ENCODE measurements around the gene NCKAP5.

NCKAP5 gene

DNA sequence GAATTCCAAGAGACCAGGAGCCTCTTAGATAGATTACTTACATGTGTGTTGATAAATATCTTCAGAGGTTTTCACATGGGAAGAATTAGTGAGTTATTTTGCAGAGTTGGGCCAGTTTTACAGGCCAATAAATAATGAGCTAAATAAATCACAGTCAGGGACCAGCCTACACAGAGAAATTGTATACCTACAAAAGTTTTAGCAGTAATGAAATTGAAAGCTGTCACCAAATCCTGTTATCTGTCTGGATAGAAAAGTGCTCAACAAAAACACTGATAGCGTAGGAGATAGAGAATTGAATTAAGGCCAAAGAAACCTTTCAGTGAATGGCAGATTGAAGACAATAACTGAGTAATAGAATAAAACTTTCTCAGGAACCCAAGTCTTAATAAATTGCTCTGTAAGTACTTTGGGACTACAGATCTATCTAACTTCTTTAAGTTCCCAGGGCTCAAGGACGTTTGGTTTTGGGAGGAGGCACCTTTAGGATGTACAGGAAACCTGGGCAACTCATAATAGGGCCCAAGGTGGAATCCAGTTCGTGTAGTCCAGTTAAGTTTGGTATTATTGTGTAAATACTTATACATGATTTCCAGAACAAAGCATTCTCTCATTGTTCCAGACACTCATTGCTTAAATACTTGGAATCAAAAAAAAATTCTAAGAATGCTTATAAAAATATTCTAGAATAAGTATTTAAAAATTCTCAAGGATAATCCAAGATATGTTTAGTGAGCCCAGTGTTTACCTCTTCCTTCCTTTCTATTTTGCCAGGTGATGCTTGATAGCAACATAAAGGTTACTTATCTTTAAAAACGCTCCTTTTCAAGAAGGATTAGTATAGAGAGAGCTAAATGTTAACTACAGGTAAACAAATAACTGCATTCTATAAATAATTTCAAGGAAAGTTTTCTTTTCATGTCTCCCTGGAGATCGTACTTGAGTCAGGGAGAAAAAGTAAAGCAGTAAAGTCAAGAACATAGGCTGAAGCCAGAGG lies 134.5 kb downstream of the NCKAP5 start:
- DNase-seq (ENCODE audit: extremely low read depth in 1 of 2, low read depth in 1 of 2), result no peak

DNA sequence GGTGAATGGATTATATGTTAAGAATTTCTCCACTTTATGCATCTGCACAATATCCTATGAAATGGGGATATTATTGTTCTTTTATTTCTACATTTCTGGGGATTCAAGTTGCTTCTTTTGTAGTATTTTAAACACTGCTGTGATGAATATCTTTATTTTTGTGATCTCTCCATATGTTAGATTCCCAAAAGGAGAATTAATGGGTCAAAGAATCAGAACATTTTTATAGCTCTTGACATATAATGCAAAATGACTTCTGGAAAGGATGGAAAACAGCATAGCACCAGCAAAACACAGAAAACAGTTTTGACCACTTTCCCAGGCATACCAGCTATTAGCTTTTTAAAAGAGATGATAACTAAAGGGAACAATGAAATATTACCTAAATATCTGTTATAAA lies 135.5 kb downstream of the NCKAP5 start:
- no peak for DNase-seq (ENCODE audit: extremely low read depth in 1 of 2, low read depth in 1 of 2)

DNA sequence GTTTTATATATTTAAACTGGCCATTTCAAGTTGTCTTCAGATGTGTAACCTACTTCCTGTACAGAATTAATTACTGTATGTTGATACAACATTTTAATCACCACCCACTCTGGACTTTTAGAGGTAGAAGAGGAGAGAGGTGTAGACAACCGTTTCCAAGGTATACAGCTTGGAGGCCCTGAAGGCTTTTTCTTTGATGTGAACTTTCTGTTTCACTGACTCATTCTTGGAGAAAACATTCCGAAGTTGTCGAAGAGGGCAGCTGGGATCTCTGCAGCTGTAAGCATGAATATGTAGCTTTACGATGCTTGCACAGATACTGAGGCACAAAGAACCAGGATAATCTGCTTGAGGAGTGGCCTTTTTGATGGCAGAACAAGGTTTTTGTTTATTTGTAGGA lies 137.0 kb downstream of the NCKAP5 start:
- no peak for DNase-seq (ENCODE audit: extremely low read depth in 1 of 2, low read depth in 1 of 2)

DNA sequence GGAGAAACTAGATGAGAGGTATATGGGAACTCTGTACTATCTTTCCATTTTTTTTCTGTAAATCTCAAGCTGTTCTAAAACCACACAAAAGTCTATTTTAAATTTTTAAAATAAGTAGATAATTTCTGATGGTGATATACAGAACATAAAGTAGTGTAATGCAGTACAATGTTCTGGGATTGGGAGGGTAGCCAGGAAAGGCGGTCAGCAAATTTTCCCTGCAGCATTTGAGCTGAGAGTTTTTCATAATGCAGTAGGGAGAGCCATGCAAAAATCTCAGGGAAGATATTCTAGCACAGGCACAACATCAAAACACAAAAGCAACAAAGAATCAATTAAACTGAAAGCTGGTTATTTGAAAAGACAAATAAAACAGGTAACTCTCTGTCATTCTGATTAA lies 141.5 kb downstream of the NCKAP5 start:
- DNase-seq (ENCODE audit: extremely low read depth in 1 of 2, low read depth in 1 of 2), result no peak

DNA sequence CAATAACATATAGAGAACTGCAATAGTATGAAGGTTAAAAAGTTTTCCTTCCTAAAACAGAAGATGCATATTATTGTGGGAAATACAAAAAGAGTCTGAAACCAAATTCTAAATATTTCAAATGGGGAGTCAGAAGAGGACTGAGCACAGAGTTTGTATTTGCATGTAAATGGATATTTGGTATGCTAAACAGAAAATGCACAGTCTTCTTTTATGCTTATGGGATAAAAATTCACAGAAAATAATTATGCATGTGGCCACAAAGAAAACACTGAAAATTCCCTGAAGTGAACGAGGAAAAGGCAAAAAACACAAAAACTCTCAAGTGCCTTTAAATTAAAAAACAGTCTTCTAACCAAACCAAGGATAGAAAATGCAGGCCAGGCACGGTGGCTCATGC lies 142.7 kb downstream of the NCKAP5 start:
- DNase-seq (ENCODE audit: extremely low read depth in 1 of 2, low read depth in 1 of 2), result no peak

DNA sequence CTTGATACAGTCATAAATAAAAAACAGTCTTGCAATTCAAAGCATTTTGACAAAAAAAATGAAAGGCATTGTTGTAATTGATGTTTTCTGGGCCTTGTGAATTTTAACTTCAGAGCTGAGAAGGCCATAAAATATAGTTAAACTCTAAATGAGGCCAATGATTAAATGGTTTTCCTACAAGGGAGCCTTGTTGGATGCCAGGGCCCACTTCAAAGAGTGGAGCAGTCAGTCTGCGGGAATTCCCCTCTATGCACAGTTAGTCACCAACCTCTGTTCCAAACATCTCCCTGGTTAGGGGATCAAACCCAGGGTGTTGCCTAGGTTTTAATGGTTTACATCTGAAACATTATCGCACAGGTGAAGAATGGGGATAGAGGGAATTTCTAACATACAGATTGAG lies 143.4 kb downstream of the NCKAP5 start:
- DNase-seq (ENCODE audit: extremely low read depth in 1 of 2, low read depth in 1 of 2), result no peak

DNA sequence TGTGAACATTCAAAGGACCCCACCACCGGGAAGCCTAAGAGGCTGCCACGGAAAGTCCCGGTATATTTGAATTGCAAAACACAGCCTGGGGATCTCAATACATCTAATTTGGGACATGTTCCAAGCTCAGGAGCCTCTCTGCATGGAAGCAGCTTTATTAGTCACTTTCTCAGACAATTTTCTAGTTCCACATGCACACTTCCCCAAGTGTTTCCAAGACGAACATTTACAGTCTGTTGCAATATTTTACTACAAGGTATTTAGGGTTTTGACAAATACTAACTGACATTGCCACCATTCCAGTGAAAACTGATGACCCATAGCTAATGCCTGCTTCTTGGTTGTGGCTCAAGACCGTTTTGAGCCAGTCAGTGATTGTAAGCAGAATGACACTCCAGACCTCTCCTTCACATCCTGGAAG lies 145.3 kb downstream of the NCKAP5 start:
- no peak for DNase-seq (ENCODE audit: extremely low read depth in 1 of 2, low read depth in 1 of 2)

DNA sequence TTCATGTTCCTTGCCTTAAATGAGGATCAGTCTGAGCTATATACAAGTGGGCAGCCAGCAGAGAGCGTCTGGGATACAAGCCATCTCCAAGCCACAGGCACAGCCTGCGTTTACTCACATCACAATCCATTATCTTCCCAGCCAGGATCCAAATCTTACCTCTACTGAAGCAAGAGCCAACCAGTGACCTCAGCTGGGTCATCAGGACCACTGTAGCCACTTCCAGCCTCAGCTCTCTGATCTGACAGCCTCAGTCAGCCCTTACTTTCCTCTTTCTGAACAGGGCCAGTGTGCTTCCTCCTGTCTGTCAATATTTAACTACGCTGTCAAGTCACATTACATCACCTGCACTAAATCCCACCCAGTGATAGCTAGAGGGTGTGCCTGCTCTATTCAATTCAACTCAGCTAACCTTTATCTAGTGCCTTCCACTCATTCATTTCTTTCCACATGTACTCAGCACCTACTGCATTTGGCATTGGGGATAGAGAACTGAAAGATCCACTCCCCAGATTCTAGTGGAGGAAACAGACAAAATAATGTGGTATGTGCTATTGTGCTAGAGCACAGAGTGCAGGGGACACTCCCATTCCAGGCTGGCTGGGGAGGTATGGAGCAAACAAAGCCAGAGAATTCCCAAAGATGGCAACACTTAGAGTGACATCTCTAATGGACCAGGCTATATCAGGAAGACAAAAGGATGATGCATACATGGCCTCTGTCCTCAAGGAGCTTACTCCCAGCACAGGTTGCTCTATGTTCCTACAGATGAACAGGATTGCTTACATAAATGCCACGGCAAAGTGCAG lies 146.5 kb downstream of the NCKAP5 start:
- no peak for DNase-seq (ENCODE audit: extremely low read depth in 1 of 2, low read depth in 1 of 2)

DNA sequence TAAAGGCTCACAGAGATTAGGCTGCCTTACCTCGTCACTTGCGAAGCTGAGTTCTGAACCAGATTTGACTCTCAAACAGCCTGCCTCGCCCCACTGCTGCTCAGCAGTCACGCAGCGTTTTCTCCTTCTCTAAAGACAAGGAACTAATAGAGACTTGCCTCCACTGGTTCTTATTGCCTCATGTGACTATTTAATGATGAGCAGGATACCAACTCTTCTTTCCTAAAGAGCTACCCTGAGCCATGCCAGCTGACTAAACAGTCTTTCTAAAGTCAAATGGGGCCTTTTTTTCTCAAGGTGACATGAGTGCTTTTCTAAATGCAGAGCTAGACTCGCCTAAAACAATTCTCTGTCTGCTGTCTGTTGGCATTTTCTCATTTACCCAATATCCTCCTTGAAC lies 147.5 kb downstream of the NCKAP5 start:
- DNase-seq (ENCODE audit: extremely low read depth in 1 of 2, low read depth in 1 of 2), result no peak

DNA sequence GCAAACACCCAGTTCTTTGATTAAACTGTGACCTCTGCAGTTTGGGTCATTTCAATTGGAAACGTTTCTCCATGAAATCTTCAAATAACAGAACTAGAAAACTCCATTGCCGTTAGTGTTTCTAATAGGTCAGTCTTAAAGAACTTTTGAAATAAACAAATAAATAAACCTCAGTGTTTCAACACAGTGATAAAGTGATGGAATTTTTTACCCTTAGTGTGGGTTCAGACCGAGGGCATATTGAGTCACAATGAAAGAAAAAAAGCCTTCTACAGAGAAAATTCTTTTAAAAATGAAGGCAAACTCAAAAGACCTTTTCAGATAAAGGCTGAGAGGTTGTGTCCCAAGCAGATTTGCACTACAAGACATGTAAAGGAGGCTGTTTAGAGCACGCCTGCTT lies 149.6 kb downstream of the NCKAP5 start:
- no peak for DNase-seq (ENCODE audit: extremely low read depth in 1 of 2, low read depth in 1 of 2)

DNA sequence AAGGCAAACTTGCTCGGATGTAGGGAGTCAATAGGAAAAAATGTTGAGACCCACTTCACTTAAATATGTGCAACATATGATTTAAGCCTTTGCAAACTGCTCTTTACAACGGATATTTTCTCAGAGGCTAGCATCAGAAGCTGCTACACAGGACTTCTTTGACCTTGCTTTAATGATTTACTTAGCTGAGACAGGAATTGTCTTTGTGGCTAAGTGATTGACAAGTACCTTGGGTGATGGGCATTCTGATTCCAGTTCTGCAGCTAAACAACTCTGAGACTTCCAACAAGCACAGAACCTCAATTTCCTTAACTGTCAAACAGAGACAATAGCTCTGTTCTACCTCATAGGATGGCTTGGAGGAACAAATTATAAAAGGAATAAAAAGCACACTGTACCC lies 150.2 kb downstream of the NCKAP5 start:
- no peak for DNase-seq (ENCODE audit: extremely low read depth in 1 of 2, low read depth in 1 of 2)

DNA sequence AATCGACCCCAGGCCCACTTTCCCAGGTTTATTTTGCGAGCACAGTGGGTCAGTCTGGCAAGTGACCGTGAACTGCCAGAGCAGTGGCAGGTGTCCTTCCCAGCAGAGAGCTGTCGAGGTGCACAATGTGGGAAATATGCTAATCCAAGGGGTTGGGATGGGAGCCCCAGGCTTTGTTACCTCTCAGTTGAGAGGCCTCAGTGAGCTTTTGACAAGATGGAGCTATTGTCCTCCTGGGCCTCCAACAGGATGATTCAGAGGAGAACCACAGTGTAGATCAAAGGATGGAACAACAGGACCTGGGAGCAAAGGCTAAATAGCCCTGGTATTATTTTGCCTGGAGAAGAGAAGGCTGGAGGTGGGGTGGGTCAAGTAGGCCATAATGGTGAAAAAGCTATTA lies 150.8 kb downstream of the NCKAP5 start:
- no peak for DNase-seq (ENCODE audit: extremely low read depth in 1 of 2, low read depth in 1 of 2)

DNA sequence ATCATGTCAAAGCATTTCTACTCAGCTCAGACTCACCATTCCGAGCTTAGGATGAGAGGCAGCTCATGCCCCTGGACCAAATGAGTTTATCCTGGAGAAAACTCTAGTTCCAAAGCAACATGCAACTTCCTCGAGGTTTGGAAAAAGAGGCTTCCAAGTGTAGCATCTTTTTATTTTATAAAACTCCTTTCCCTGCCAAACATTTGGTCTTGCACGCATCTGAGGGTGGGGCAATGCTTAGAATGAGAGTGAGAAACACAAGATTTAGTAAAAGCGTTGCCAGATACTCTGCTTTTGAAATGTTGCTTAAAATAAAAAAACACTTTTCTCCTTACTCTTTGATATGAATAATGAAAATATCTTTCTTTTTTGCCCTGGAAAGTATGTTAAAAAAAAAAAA lies 151.5 kb downstream of the NCKAP5 start:
- no peak for DNase-seq (ENCODE audit: extremely low read depth in 1 of 2, low read depth in 1 of 2)

DNA sequence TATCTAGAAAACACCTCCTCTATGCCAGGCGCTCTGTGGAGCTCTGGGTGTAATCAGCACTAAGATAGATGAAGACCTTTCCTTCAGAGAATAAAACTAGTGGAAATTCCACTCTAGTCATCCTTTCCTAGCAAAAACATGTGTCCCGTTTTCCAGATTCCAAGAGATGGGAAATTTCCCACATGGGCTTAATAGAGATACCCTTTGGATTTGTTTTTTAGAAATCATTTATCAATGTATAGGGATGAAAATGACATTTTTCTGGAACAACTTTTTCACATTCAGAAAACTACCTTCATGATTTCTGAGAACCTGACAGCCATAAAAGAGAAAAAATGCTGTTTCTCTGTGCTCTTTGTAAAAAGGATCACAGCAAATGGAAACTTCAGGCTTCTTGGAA lies 152.1 kb downstream of the NCKAP5 start:
- DNase-seq (ENCODE audit: extremely low read depth in 1 of 2, low read depth in 1 of 2), result no peak

DNA sequence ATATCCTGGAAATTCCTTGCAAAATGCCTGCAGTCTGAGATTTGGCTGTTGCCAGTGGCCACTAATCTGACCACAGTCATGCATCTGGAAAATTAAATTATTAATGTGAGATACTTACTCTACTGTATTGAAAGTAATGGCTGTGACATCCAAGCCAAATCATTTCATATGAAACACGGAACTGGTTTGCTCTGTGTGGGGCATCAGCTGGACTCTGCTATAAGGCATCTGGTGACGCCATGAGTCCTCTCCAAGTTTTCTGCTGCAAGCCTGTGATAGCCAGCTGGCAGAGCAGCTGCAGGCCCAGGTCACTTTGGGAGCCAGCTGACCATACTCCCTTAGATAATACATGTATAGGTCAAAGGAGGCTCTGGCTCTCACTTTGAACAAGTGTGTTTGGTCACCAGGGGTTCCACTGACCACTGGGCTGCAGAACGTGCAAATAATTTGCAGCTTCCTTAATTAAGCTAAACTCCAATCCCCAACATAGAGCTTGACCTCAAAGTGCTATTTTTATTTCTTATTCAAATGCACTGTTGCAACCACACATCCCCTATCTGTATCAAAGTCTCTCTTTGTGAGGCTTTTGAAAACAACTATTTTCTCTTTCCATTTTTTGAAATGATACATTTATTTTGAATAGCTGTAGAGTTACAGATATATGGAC lies 152.9 kb downstream of the NCKAP5 start:
- no peak for DNase-seq (ENCODE audit: extremely low read depth in 1 of 2, low read depth in 1 of 2)

DNA sequence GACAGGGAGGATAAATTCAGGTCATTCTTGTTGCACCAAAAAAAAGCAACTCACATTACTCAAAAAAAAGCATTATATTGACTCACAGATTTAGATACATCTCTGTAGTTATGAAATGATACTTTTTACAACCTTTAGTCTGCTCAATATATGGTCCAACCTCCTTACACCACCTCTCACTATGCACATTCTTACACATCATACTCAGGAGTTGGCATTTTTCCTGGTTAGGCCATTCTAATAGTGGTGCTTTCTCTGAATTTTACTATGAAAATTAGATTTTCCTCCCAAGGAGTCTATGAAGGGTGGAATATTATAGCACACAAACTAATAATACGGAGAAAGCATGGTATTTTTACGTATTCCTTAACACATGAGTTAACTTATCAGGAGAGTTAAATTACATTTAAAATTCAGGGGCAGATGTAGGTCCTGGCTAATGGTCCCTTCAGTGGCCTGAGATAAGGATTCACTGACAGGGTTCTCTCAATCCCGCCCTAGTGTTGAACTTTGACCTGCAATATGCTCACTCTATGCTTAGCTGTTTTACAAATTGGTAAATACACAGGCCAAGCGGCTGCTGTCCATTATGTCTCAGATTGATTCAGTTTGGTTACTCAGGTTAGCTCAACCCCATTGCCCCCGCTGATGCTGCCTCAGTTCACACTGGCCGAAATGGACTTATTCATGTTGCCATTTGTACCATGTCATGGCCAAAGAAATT lies 153.6 kb downstream of the NCKAP5 start:
- no peak for DNase-seq (ENCODE audit: extremely low read depth in 1 of 2, low read depth in 1 of 2)

DNA sequence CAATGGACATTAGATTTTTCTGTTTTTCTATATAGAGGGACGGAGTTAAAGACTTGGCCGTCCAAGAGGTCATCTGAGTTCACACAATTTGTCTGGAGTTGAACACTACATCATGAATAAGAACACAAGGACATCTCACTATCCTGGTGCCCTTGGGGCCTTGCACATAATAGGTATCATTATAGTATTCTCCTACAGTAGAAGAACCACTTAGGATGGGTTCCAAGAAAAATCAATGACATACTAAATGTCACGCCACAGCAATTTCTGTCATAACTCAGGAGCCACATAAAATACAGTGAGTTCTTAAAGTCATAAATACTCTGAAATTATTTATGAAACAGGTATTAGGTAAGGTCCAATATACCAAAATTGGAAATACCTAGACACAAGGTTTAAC lies 154.4 kb downstream of the NCKAP5 start:
- no peak for DNase-seq (ENCODE audit: extremely low read depth in 1 of 2, low read depth in 1 of 2)

DNA sequence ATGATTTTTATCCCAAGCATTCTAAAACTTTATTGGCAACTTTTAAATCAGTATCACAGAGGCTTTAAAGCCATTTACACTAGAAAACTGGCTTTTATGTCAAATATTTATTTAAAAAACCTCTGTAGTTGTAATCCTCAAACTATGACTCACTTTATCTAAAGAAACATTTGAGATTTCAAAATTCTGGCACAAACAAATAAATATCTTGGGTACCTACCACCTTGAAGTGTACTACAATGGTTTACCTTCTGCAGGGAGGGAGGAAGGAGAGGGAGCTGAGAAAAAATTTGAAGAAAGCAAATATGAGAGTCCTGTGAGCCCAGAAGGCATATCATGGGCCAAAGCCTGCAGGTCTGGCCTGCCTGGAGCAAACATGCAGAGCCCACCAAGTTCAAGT lies 155.6 kb downstream of the NCKAP5 start:
- no peak for DNase-seq (ENCODE audit: extremely low read depth in 1 of 2, low read depth in 1 of 2)

DNA sequence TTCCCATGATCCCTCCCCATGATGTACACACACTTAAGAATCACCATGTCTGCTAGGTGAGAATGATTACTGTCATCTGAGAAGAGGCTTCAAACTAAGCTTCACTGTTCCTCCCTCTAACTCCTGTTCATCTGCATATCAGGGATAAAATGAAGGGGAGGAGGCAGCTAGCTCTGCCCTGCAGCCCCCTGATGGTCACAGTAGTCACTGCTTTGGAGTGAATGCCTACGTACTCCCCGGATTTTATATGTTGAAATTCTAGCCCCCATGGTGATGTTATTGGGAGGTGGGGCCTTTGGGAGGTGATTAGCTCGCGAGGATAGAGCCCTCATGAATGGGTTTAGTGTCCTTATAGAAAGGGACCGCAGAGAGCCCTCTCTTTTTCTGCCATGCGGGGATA lies 156.4 kb downstream of the NCKAP5 start:
- no peak for DNase-seq (ENCODE audit: extremely low read depth in 1 of 2, low read depth in 1 of 2)

DNA sequence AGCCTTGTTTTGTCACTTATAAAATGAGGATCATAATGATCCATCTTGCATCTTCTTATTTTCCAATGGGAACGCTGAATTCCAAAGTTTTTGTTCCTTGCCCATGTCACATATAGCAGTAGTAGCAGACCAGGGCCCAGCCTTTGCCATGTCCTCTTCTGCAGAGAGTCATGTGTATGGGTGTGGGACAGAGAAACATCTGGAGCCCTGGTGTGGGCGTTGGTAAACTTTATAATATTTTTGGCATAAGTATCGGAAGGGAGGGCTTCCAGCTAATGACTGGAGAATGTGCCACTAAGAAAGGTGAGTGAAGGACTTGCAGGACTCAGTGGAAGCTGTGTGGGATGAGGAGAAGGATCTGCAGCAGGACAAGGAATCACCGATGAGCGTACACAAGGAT lies 157.2 kb downstream of the NCKAP5 start:
- no peak for DNase-seq (ENCODE audit: extremely low read depth in 1 of 2, low read depth in 1 of 2)
